ENCODE results near the gene LBP.
"Not testable (repeated sequence)": the region's sequence is repeated elsewhere in the genome, so short reads cannot be mapped to it uniquely, and the experiment has no call there.

Gene LBP

GRCh38 chr20:38321959-38322598 is 24.2 kb upstream of the LBP start:
- DNase-seq, result no peak

GRCh38 chr20:38324159-38324558 is 22.1 kb upstream of the LBP start:
- no peak for DNase-seq

- no peak for DNase-seq
These were observed 21.1 kb upstream of the LBP start for GRCh38 chr20:38325167-38325566.

GRCh38 chr20:38325905-38326304 is 20.4 kb upstream of the LBP start:
- DNase-seq, result no peak

- no peak for DNase-seq
These were observed 20.0 kb upstream of the LBP start for GRCh38 chr20:38326309-38326708.

- DNase-seq, result no peak
These were observed 15.6 kb upstream of the LBP start for GRCh38 chr20:38330638-38331037.

- no peak for DNase-seq
These were observed 15.0 kb upstream of the LBP start for GRCh38 chr20:38331245-38331644.

- no peak for DNase-seq
These were observed 14.5 kb upstream of the LBP start for GRCh38 chr20:38331814-38332213.

GRCh38 chr20:38334016-38334415 is 12.3 kb upstream of the LBP start:
- DNase-seq, result no peak

- no peak for DNase-seq
These were observed 9.6 kb upstream of the LBP start for GRCh38 chr20:38336726-38337125.

- DNase-seq, result no peak
These were observed 8.6 kb upstream of the LBP start for GRCh38 chr20:38337561-38338140.

- no peak for DNase-seq
These were observed 7.3 kb upstream of the LBP start for GRCh38 chr20:38338849-38339520.

- not testable (repeated sequence) for DNase-seq
These were observed 6.8 kb upstream of the LBP start for GRCh38 chr20:38339521-38339896.

GRCh38 chr20:38339997-38340396 is 6.3 kb upstream of the LBP start:
- no peak for DNase-seq

- DNase-seq, result no peak
These were observed 5.6 kb upstream of the LBP start for GRCh38 chr20:38340693-38341092.

- DNase-seq, result no peak
These were observed 4.1 kb upstream of the LBP start for GRCh38 chr20:38342216-38342615.

- no peak for DNase-seq
These were observed 3.5 kb upstream of the LBP start for GRCh38 chr20:38342713-38343310.

- DNase-seq, result no peak
These were observed 2.8 kb upstream of the LBP start for GRCh38 chr20:38343311-38344106.

- no peak for DNase-seq
These were observed 2.1 kb upstream of the LBP start for GRCh38 chr20:38344107-38344701.

GRCh38 chr20:38345643-38346042 is 639 bp upstream of the LBP start:
- DNase-seq, result no peak

- no peak for DNase-seq
These were observed 459 bp downstream of the LBP start for GRCh38 chr20:38346741-38347140.

- DNase-seq, result no peak
These were observed 3.6 kb downstream of the LBP start for GRCh38 chr20:38349856-38350255.

All from activated T-cell treated with anti-CD3 and anti-CD28 coated beads, Interleukin-2, amount 50 U/mL, for 1 hour (primary cell).